Stimulated activated CD4-positive, alpha-beta T cell treated with anti-CD3 and anti-CD28 coated beads, Interleukin-12 subunit alpha, Interleukin-12 subunit beta, amount 100 ng/mL, for 48 hours (primary cell): ENCODE results near the gene METTL25.

Experiments used
- DNase-seq, 3 donors: peaks; one replicate each; pipeline ENCODE4 v3.0.0-alpha.2; 2020; ENCODE audit warnings: low read depth in 2 of 3, low spot score in 1 of 3

METTL25 gene

GRCh38 chr12:82523996-82524395 lies 165.7 kb downstream of the METTL25 start:
- no peak for DNase-seq

GRCh38 chr12:82524641-82525040 lies 166.3 kb downstream of the METTL25 start:
- DNase-seq: no peak

GRCh38 chr12:82525616-82526015 lies 167.3 kb downstream of the METTL25 start:
- DNase-seq: no peak

GRCh38 chr12:82527165-82527780 lies 168.9 kb downstream of the METTL25 start:
- DNase-seq: peak in 2 of 3 donors; percentile 6 to 20
